Measurements from ENCODE around the gene ZMYM1.
"Not testable (repeated sequence)": the region's sequence is repeated elsewhere in the genome, so short reads cannot be mapped to it uniquely, and the experiment has no call there.

Gene ZMYM1

GRCh38 chr1:35079003-35079930, at the start of gene ZMYM1:
Gene ZMYM1 (plus strand): TSS chr1:35079385. CDS start chr1:35093988, 14,603 bp downstream.
- peak; percentile 82 to 85 for DNase-seq

- DNase-seq: no peak
These were observed 49.4 kb upstream of the ZMYM1 start for GRCh38 chr1:35029761-35030160.

- no peak for DNase-seq
These were observed 48.8 kb upstream of the ZMYM1 start for GRCh38 chr1:35030338-35030737.

GRCh38 chr1:35030756-35031446, 48.3 kb upstream of the ZMYM1 start:
- DNase-seq: peak; percentile 11 to 36

GRCh38 chr1:35032384-35032739, 46.8 kb upstream of the ZMYM1 start:
- no peak for DNase-seq

GRCh38 chr1:35033346-35033745, 45.8 kb upstream of the ZMYM1 start:
- DNase-seq: no peak

GRCh38 chr1:35036621-35037020, 42.6 kb upstream of the ZMYM1 start:
- DNase-seq: no peak

- no peak for DNase-seq
These were observed 42.0 kb upstream of the ZMYM1 start for GRCh38 chr1:35037206-35037605.

GRCh38 chr1:35038723-35039122, 40.5 kb upstream of the ZMYM1 start:
- no peak for DNase-seq

GRCh38 chr1:35043498-35043897, 35.7 kb upstream of the ZMYM1 start:
- no peak for DNase-seq

GRCh38 chr1:35044431-35044830, 34.8 kb upstream of the ZMYM1 start:
- DNase-seq: no peak

GRCh38 chr1:35046730-35047129, 32.5 kb upstream of the ZMYM1 start:
- DNase-seq: no peak

- no peak for DNase-seq
These were observed 31.9 kb upstream of the ZMYM1 start for GRCh38 chr1:35047188-35047858.

- DNase-seq: no peak
These were observed 30.1 kb upstream of the ZMYM1 start for GRCh38 chr1:35049116-35049515.

- no peak for DNase-seq
These were observed 25.8 kb upstream of the ZMYM1 start for GRCh38 chr1:35053433-35053832.

GRCh38 chr1:35054282-35054681, 24.9 kb upstream of the ZMYM1 start:
- DNase-seq: not testable (repeated sequence)

- not testable (repeated sequence) for DNase-seq
These were observed 20.9 kb upstream of the ZMYM1 start for GRCh38 chr1:35058321-35058720.

GRCh38 chr1:35058988-35059387, 20.2 kb upstream of the ZMYM1 start:
- DNase-seq: no peak

- no peak for DNase-seq
These were observed 16.5 kb upstream of the ZMYM1 start for GRCh38 chr1:35062518-35063196.

- DNase-seq: no peak
These were observed 14.9 kb upstream of the ZMYM1 start for GRCh38 chr1:35064265-35064664.

- no peak for DNase-seq
These were observed 9.4 kb upstream of the ZMYM1 start for GRCh38 chr1:35069746-35070145.

GRCh38 chr1:35073265-35073811, 5.8 kb upstream of the ZMYM1 start:
- no peak for DNase-seq

GRCh38 chr1:35076426-35076825, 2.8 kb upstream of the ZMYM1 start:
- not testable (repeated sequence) for DNase-seq

Measured in CD4-positive, alpha-beta T cell treated with Interferon alpha-2 for 1 hour (primary cell).